H1 (cell line): ENCODE measurements around the gene LDLRAD3. TPM values are rescaled to one million over a fixed set of nuclear protein-coding genes. Genes with fewer than 3 reads are reported as not detected.

Experiments
- CBX5 ChIP-seq: fragments of 300-800, 300-1000 bp; sonication (generic); IDR thresholded peaks from 2 replicates; pipeline ENCODE4 v1.7.1; 2016; ENCODE audit warnings: antibody characterized with exemption, low read length, low read depth
- EZH2 ChIP-seq: fragments of 200-600 bp; sonication (generic); IDR thresholded peaks from 2 replicates; pipeline ENCODE4 v1.7.1; 2012; ENCODE audit warnings: low read depth, mild to moderate bottlenecking, moderate library complexity, low read length, inconsistent platforms; ENCODE audit not compliant: severe bottlenecking
- KDM1A ChIP-seq: fragments of 200-600, 300-600 bp; sonication (generic); IDR thresholded peaks from 2 replicates; pipeline ENCODE4 v1.7.1; 2016; ENCODE audit warnings: mild to moderate bottlenecking, low read length, borderline replicate concordance
- TAF7 ChIP-seq: optimal IDR thresholded peaks from 2 replicates; pipeline ENCODE3; 2011; ENCODE audit warnings: low read depth, mild to moderate bottlenecking, inconsistent platforms, low read length, moderate library complexity, borderline replicate concordance
- polyA plus RNA-seq, 7 experiments: library from polyadenylated mRNA; depleted of rRNA in 3 of 7; stranded (reverse) in 5 of 7; unstranded in 2 of 7; fragments of >200 nt in 5 of 7; fragments of 200-250 nt in 2 of 7; gene quantifications; 1 replicate in 5 of 7; 2 replicates in 1 of 7; 4 replicates in 1 of 7; pipeline versions ENCODE4 v1.2.1 to v1.2.3, GENCODE V29; 2011 to 2013; ENCODE audit warnings: missing spikeins in 2 of 7, mixed read lengths in 2 of 7
- total RNA-seq: library from RNA; stranded (reverse); fragmentation: NEBNext Ultra II Directional; extraction: Animal tissue kit (Norgen Biotek cat#: 25700); gene quantifications from 2 replicates; pipeline ENCODE4 v1.2.1, GENCODE V29; 2021

Gene LDLRAD3
- total and polyA plus RNA-seq, 2 of the 8 experiments (the other 6 are each of a cell fraction or from before 2014, with no cell fraction given): 18.6 to 22.8 TPM

- TF ChIP-seq TAF7 (no peak), KDM1A (no peak), EZH2 (no peak), CBX5 (no peak)
Observed at GRCh38 chr11:36243641-36244040, 299.8 kb downstream of the LDLRAD3 start (continued).
